ENCODE data around the gene TPP2. TPM values are rescaled to one million over a fixed set of nuclear protein-coding genes. Genes with fewer than 3 reads are reported as not detected.

The TPP2 gene
- total and polyA plus RNA-seq, 4 donors = 14.0 to 55.6 (median 22.4) TPM

GRCh38 chr13:102687520-102687919 is 90.7 kb downstream of the TPP2 start:
- Histone ChIP-seq H3K27me3 (ENCODE audit: control insufficient read depth in 4 of 4, insufficient read depth in 4 of 4, low read length in 3 of 4) (peaks cover 0 to 6% (median 3%) of the 10 kb centered on the region in 4 donors), H3K9ac (ENCODE audit: low read depth in 1 of 2, low read length in 2 of 2) (no peak overlapping the region), H3K4me3 (ENCODE audit: low read depth in 1 of 3, low read length in 3 of 3) (no peak overlapping the region), H3K36me3 (ENCODE audit: control insufficient read depth in 4 of 4, insufficient read depth in 3 of 4, low read depth in 1 of 4, low read length in 3 of 4) (no peaks in the 10 kb centered on the region), H3K4me1 (ENCODE audit: control insufficient read depth in 4 of 4, insufficient read depth in 4 of 4, low read length in 3 of 4) (no peaks in the 10 kb centered on the region), H3K27ac (ENCODE audit: low read depth in 1 of 2, low read length in 2 of 2) (no peak overlapping the region), H3K9me3 (ENCODE audit: control insufficient read depth in 4 of 4, low read length in 3 of 4) (no peaks in the 10 kb centered on the region)
- no peak for DNase-seq (ENCODE audit: low spot score)
- WGBS = 78% methylated on average over 7 of the region's 7 CpGs
- TF ChIP-seq FOXA1 (IDR thresholded peaks at IDR 0.05) (no peak), SP1 (IDR thresholded peaks at IDR 0.05) (no peak), YY1 (IDR thresholded peaks at IDR 0.05) (no peak), ATF3 (IDR thresholded peaks at IDR 0.05) (no peak), NR2F2 (IDR thresholded peaks at IDR 0.05) (no peak), TAF1 (conservative IDR thresholded peaks at IDR 0.05) (no peak), FOXA2 (IDR thresholded peaks at IDR 0.05) (no peak), HNF4G (IDR thresholded peaks at IDR 0.05) (no peak), RAD21 (IDR thresholded peaks at IDR 0.05) (no peak)

- TF ChIP-seq ATF3 (IDR thresholded peaks at IDR 0.05) = no peak
- no peak for TF ChIP-seq HNF4A (conservative IDR thresholded peaks at IDR 0.05)
- no peak for TF ChIP-seq CTCF (IDR thresholded peaks at IDR 0.05; ENCODE audit: low read depth, low read length, missing input control)
- no peak for TF ChIP-seq RXRA (IDR thresholded peaks at IDR 0.05)
- no peak overlapping the region for H3K27ac ChIP-seq (ENCODE audit: low read depth in 1 of 2, low read length in 2 of 2)
- H3K9me3 ChIP-seq (ENCODE audit: control insufficient read depth in 4 of 4, low read length in 3 of 4) = no peaks in the 10 kb centered on the region
- no peaks in the 10 kb centered on the region for H3K4me1 ChIP-seq (ENCODE audit: control insufficient read depth in 4 of 4, insufficient read depth in 4 of 4, low read length in 3 of 4)
- DNase-seq (ENCODE audit: low spot score) = no peak
- WGBS = 65% methylated on average over 13 of the region's 13 CpGs
- no peak overlapping the region for H3K4me3 ChIP-seq (ENCODE audit: low read depth in 1 of 3, low read length in 3 of 3)
- peaks cover 0 to 9% (median 3%) of the 10 kb centered on the region in 4 donors for H3K27me3 ChIP-seq (ENCODE audit: control insufficient read depth in 4 of 4, insufficient read depth in 4 of 4, low read length in 3 of 4)
- H3K9ac ChIP-seq (ENCODE audit: low read depth in 1 of 2, low read length in 2 of 2) = no peak overlapping the region
- no peaks in the 10 kb centered on the region for H3K36me3 ChIP-seq (ENCODE audit: control insufficient read depth in 4 of 4, insufficient read depth in 3 of 4, low read depth in 1 of 4, low read length in 3 of 4)
These were observed 91.7 kb downstream of the TPP2 start for GRCh38 chr13:102688306-102688973.

- Histone ChIP-seq H3K9me3 (ENCODE audit: control insufficient read depth in 4 of 4, low read length in 3 of 4) (no peaks in the 10 kb centered on the region), H3K9ac (ENCODE audit: low read depth in 1 of 2, low read length in 2 of 2) (no peak overlapping the region), H3K27me3 (ENCODE audit: control insufficient read depth in 4 of 4, insufficient read depth in 4 of 4, low read length in 3 of 4) (peaks cover 0 to 9% (median 3%) of the 10 kb centered on the region in 4 donors), H3K4me1 (ENCODE audit: control insufficient read depth in 4 of 4, insufficient read depth in 4 of 4, low read length in 3 of 4) (no peaks in the 10 kb centered on the region), H3K36me3 (ENCODE audit: control insufficient read depth in 4 of 4, insufficient read depth in 3 of 4, low read depth in 1 of 4, low read length in 3 of 4) (no peaks in the 10 kb centered on the region), H3K27ac (ENCODE audit: low read depth in 1 of 2, low read length in 2 of 2) (no peak overlapping the region), H3K4me3 (ENCODE audit: low read depth in 1 of 3, low read length in 3 of 3) (no peak overlapping the region)
- no peak for DNase-seq (ENCODE audit: low spot score)
- 93% methylated on average over 4 of the region's 4 CpGs for WGBS
- TF ChIP-seq GABPA (IDR thresholded peaks at IDR 0.05 in 1 of 2, conservative IDR thresholded peaks at IDR 0.05 in 1 of 2) (no peak), RXRA (IDR thresholded peaks at IDR 0.05) (no peak), YY1 (IDR thresholded peaks at IDR 0.05) (no peak), FOXA2 (IDR thresholded peaks at IDR 0.05) (no peak), TAF1 (conservative IDR thresholded peaks at IDR 0.05) (no peak), HNF4A (conservative IDR thresholded peaks at IDR 0.05) (no peak), ATF3 (IDR thresholded peaks at IDR 0.05) (no peak), NR2F2 (IDR thresholded peaks at IDR 0.05) (no peak), MAX (IDR thresholded peaks at IDR 0.05) (no peak), ZBTB33 (IDR thresholded peaks at IDR 0.05) (no peak), CTCF (IDR thresholded peaks at IDR 0.05; ENCODE audit: low read depth, low read length, missing input control) (no peak), SP1 (IDR thresholded peaks at IDR 0.05) (no peak)
These were observed 94.1 kb downstream of the TPP2 start for GRCh38 chr13:102690883-102691282.

All from liver (tissue), 9 donors.